Measurements from ENCODE around the gene ATG7.
A peak's percentile ranks its signal among the peaks of the same experiment; 100 is the strongest.

The ATG7 gene

DNA sequence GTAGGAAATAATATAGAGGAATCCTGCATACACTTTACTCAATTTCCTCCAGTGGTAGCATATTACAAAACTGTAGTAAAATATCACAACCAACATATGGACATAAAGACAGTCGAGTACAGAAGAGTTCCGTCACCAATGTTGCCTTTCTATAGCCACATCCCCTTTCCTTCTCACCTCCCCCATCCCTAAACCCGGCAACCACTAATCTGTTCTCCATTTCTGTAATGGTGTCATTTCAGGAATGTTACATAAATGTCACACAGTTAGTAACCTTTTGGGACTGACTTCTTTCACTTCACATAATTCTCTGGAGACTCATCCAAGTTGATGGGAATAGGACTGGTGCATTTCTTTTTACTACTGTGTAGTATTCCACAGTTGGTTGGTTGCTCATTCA lies 41.4 kb upstream of the ATG7 start (continued):
- TF ChIP-seq REPIN1 (tag by site-specific recombination; IDR thresholded peaks at IDR 0.05; ENCODE audit: low read depth) (no peak), ZNF664 (tag by site-specific recombination; IDR thresholded peaks at IDR 0.05) (no peak), GLI4 (tag by site-specific recombination; IDR thresholded peaks at IDR 0.05) (no peak)

DNA sequence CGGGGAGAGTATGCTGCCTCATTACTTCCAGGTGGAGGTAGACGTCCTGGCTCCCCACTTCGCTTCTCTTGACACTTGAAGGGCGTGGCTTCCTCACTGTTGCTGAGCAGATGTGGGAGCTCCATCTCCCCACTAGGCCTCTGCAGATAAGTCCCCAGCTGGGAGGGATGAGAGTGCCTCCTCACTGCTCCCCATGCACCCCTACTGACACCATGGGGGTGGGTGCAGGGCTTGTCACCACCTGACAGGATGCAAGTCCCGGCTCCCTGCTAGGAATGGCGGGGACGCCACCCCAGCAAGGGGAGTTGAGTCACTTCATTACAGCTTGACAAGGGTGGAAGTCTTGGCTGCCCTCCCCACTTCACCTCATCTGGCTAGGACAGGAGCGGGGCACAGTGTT lies 36.8 kb upstream of the ATG7 start:
- Histone ChIP-seq H3K4me3 (ENCODE audit: low read depth, low read length) (no peak overlapping the region), H3K9me3 (ENCODE audit: control insufficient read depth, insufficient read depth, low read depth, low read length) (no peaks in the 10 kb centered on the region), H3K36me3 (ENCODE audit: control insufficient read depth in 2 of 2, insufficient read depth in 1 of 2, low read length in 2 of 2) (no peaks in the 10 kb centered on the region), H3K27ac (ENCODE audit: extremely low read depth, low read depth, low read length) (no peak overlapping the region), H3K4me1 (ENCODE audit: control insufficient read depth, insufficient read depth, low read length) (no peaks in the 10 kb centered on the region)
- POLR2A ChIA-PET, result interaction anchor here (1.7 kb wide), 1 partner anchor 37 kb away, joined by 3 read pairs; the partner anchor contains the start of gene ATG7
- CTCF ChIA-PET, result interaction anchor here (0.9 to 4.3 kb wide), 8 partner anchors 13 to 284 kb away, joined by 3 to 63 read pairs (median 6); no protein-coding TSS in a partner anchor
- TF ChIP-seq ZBTB8A (tag by site-specific recombination; IDR thresholded peaks at IDR 0.05), result no peak
- TF ChIP-seq IKZF3 (tag by site-specific recombination; IDR thresholded peaks at IDR 0.05), result no peak
- TF ChIP-seq, protein P1, sequence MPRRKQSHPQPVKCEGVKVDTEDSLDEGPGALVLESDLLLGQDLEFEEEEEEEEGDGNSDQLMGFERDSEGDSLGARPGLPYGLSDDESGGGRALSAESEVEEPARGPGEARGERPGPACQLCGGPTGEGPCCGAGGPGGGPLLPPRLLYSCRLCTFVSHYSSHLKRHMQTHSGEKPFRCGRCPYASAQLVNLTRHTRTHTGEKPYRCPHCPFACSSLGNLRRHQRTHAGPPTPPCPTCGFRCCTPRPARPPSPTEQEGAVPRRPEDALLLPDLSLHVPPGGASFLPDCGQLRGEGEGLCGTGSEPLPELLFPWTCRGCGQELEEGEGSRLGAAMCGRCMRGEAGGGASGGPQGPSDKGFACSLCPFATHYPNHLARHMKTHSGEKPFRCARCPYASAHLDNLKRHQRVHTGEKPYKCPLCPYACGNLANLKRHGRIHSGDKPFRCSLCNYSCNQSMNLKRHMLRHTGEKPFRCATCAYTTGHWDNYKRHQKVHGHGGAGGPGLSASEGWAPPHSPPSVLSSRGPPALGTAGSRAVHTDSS (tag by site-specific recombination; IDR thresholded peaks at IDR 0.05), result no peak
- TF ChIP-seq SCRT1 (tag by site-specific recombination; IDR thresholded peaks at IDR 0.05; ENCODE audit: borderline replicate concordance), result no peak
- TF ChIP-seq, protein P2, sequence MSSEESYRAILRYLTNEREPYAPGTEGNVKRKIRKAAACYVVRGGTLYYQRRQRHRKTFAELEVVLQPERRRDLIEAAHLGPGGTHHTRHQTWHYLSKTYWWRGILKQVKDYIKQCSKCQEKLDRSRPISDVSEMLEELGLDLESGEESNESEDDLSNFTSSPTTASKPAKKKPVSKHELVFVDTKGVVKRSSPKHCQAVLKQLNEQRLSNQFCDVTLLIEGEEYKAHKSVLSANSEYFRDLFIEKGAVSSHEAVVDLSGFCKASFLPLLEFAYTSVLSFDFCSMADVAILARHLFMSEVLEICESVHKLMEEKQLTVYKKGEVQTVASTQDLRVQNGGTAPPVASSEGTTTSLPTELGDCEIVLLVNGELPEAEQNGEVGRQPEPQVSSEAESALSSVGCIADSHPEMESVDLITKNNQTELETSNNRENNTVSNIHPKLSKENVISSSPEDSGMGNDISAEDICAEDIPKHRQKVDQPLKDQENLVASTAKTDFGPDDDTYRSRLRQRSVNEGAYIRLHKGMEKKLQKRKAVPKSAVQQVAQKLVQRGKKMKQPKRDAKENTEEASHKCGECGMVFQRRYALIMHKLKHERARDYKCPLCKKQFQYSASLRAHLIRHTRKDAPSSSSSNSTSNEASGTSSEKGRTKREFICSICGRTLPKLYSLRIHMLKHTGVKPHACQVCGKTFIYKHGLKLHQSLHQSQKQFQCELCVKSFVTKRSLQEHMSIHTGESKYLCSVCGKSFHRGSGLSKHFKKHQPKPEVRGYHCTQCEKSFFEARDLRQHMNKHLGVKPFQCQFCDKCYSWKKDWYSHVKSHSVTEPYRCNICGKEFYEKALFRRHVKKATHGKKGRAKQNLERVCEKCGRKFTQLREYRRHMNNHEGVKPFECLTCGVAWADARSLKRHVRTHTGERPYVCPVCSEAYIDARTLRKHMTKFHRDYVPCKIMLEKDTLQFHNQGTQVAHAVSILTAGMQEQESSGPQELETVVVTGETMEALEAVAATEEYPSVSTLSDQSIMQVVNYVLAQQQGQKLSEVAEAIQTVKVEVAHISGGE (tag by site-specific recombination; conservative IDR thresholded peaks at IDR 0.05; ENCODE audit: low read depth), result no peak
- TF ChIP-seq ZNF548 (tag by site-specific recombination; IDR thresholded peaks at IDR 0.05), result no peak
- TF ChIP-seq ZNF274 (IDR thresholded peaks at IDR 0.05; ENCODE audit: low read length), result no peak
- no peak for TF ChIP-seq ZNF274 (tag by site-specific recombination; IDR thresholded peaks at IDR 0.05; ENCODE audit: borderline replicate concordance)

DNA sequence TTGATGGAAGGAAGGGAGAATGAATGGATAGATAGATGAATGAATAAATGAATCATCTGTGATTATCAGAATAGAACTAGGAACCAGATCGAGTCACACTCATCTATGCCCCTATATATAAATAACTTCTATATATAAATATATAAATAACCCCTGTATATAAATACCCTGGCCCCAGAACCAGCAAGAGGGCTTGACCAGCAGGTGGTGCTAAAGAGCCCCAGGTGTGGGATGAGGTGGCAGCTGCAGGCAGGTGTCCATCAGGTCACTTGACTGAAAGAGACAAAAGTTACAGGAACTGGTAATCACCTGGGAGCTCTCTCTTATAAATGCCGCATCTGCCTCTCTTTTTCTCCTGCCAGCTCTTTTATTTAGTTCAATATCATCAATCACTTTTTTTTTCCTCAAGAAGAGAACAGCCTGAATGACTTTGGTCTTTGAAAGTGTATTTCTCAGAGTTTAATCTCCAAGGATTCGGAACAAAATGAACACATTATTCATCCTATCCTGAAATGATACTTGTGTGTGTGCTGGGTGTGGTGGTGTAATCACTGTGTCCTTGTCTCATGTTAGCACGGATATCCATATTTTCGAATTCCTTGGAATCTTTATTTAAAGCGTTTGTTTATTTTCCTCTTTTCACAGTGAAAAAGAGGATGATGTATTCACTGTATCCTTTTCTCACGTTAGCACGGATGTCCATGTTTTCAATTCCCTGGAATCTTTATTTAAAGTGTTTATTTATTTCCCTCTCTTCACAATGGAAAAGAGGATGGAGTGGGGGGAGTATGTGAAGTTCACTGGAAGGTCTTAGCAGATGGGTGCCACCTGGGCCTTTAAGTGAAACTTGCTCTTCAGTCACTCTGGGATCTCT lies 35.4 kb upstream of the ATG7 start:
- H3K9me3 ChIP-seq (ENCODE audit: control insufficient read depth, insufficient read depth, low read depth, low read length), result no peaks in the 10 kb centered on the region
- ChIA-PET CTCF (interaction anchor here (0.6 to 4.3 kb wide), 27 partner anchors 9 to 480 kb away, joined by 3 to 63 read pairs (median 3); partner anchors contain the start of gene ATG7), POLR2A (interaction anchor here (1.2 to 1.7 kb wide), 2 partner anchors 35 to 98 kb away, joined by 3 to 5 read pairs; partner anchors contain the start of gene ATG7)
- no peak overlapping the region for H3K27ac ChIP-seq (ENCODE audit: extremely low read depth, low read depth, low read length)
- H3K4me1 ChIP-seq (ENCODE audit: control insufficient read depth, insufficient read depth, low read length), result no peaks in the 10 kb centered on the region
- no peak overlapping the region for H3K4me3 ChIP-seq (ENCODE audit: low read depth, low read length)
- TF ChIP-seq ZNF654 (tag by site-specific recombination; IDR thresholded peaks at IDR 0.05; ENCODE audit: low read depth), result peak; percentile 65
- TF ChIP-seq ZNF560 (tag by site-specific recombination; IDR thresholded peaks at IDR 0.05; ENCODE audit: borderline replicate concordance), result no peak
- TF ChIP-seq, protein P3, sequence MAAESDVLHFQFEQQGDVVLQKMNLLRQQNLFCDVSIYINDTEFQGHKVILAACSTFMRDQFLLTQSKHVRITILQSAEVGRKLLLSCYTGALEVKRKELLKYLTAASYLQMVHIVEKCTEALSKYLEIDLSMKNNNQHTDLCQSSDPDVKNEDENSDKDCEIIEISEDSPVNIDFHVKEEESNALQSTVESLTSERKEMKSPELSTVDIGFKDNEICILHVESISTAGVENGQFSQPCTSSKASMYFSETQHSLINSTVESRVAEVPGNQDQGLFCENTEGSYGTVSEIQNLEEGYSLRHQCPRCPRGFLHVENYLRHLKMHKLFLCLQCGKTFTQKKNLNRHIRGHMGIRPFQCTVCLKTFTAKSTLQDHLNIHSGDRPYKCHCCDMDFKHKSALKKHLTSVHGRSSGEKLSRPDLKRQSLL (tag by site-specific recombination; IDR thresholded peaks at IDR 0.05), result no peak
- TF ChIP-seq, protein P4, sequence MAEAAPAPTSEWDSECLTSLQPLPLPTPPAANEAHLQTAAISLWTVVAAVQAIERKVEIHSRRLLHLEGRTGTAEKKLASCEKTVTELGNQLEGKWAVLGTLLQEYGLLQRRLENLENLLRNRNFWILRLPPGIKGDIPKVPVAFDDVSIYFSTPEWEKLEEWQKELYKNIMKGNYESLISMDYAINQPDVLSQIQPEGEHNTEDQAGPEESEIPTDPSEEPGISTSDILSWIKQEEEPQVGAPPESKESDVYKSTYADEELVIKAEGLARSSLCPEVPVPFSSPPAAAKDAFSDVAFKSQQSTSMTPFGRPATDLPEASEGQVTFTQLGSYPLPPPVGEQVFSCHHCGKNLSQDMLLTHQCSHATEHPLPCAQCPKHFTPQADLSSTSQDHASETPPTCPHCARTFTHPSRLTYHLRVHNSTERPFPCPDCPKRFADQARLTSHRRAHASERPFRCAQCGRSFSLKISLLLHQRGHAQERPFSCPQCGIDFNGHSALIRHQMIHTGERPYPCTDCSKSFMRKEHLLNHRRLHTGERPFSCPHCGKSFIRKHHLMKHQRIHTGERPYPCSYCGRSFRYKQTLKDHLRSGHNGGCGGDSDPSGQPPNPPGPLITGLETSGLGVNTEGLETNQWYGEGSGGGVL (tag by site-specific recombination; IDR thresholded peaks at IDR 0.05), result no peak
- TF ChIP-seq HOXA7 (CRISPR knock-in tag; IDR thresholded peaks at IDR 0.05; ENCODE audit: borderline replicate concordance), result no peak
- no peaks in the 10 kb centered on the region for H3K36me3 ChIP-seq (ENCODE audit: control insufficient read depth in 2 of 2, insufficient read depth in 1 of 2, low read length in 2 of 2)
